Measurements from ENCODE around the gene CTTNBP2NL.
"Not testable (repeated sequence)": the region's sequence is repeated elsewhere in the genome, so short reads cannot be mapped to it uniquely, and the experiment has no call there.

CTTNBP2NL gene

GRCh38 chr1:112387807-112388206 is 8.2 kb upstream of the CTTNBP2NL start:
- no peak for FAIRE-seq

- no peak for FAIRE-seq
Observed at GRCh38 chr1:112388436-112388835, 7.6 kb upstream of the CTTNBP2NL start.

GRCh38 chr1:112389689-112390088 is 6.3 kb upstream of the CTTNBP2NL start:
- FAIRE-seq: no peak

GRCh38 chr1:112390335-112390734 is 5.7 kb upstream of the CTTNBP2NL start:
- FAIRE-seq: not testable (repeated sequence)

GRCh38 chr1:112390775-112391602 is 5.0 kb upstream of the CTTNBP2NL start:
- peak; percentile 24 for FAIRE-seq

GRCh38 chr1:112391603-112391940 is 4.4 kb upstream of the CTTNBP2NL start:
- FAIRE-seq: no peak

GRCh38 chr1:112393631-112393974 is 2.4 kb upstream of the CTTNBP2NL start:
- no peak for FAIRE-seq

- no peak for FAIRE-seq
Observed at GRCh38 chr1:112394743-112395062, 1.3 kb upstream of the CTTNBP2NL start.

- no peak for FAIRE-seq
Observed at GRCh38 chr1:112395256-112395820, 676 bp upstream of the CTTNBP2NL start.

GRCh38 chr1:112396653-112397471 is 848 bp downstream of the CTTNBP2NL start:
- FAIRE-seq: no peak

- FAIRE-seq: no peak
Observed at GRCh38 chr1:112397841-112398240, 1.8 kb downstream of the CTTNBP2NL start.

GRCh38 chr1:112399456-112399855 is 3.4 kb downstream of the CTTNBP2NL start:
- FAIRE-seq: no peak

GRCh38 chr1:112400706-112401105 is 4.7 kb downstream of the CTTNBP2NL start:
- not testable (repeated sequence) for FAIRE-seq

GRCh38 chr1:112402682-112403643 is 6.9 kb downstream of the CTTNBP2NL start:
- FAIRE-seq: no peak

GRCh38 chr1:112406771-112407170 is 10.8 kb downstream of the CTTNBP2NL start:
- FAIRE-seq: no peak

GRCh38 chr1:112409414-112409813 is 13.4 kb downstream of the CTTNBP2NL start:
- no peak for FAIRE-seq

GRCh38 chr1:112410673-112411072 is 14.7 kb downstream of the CTTNBP2NL start:
- no peak for FAIRE-seq

- FAIRE-seq: no peak
Observed at GRCh38 chr1:112417271-112417670, 21.3 kb downstream of the CTTNBP2NL start.

- no peak for FAIRE-seq
Observed at GRCh38 chr1:112418099-112418892, 22.3 kb downstream of the CTTNBP2NL start.

- FAIRE-seq: peak; percentile 79
Observed at GRCh38 chr1:112423207-112423606, 27.2 kb downstream of the CTTNBP2NL start.

- not testable (repeated sequence) for FAIRE-seq
Observed at GRCh38 chr1:112423666-112424065, 27.7 kb downstream of the CTTNBP2NL start.

GRCh38 chr1:112429749-112430148 is 33.7 kb downstream of the CTTNBP2NL start:
- no peak for FAIRE-seq

Measured in colon (tissue), 2 donors.